HG02973 (cell line): ENCODE data around the gene NACC2.
A peak's percentile ranks its signal among the peaks of the same experiment; 100 is the strongest.
"Not testable (repeated sequence)": the region's sequence is repeated elsewhere in the genome, so short reads cannot be mapped to it uniquely, and the experiment has no call there.

Experiments used
- ATAC-seq: cut with Tn5 transposase; IDR thresholded peaks from one replicate; pipeline ENCODE4 v1.9.1; 2021; ENCODE audit warnings: moderate library complexity; ENCODE audit not compliant: unreplicated experiment

Gene NACC2

DNA sequence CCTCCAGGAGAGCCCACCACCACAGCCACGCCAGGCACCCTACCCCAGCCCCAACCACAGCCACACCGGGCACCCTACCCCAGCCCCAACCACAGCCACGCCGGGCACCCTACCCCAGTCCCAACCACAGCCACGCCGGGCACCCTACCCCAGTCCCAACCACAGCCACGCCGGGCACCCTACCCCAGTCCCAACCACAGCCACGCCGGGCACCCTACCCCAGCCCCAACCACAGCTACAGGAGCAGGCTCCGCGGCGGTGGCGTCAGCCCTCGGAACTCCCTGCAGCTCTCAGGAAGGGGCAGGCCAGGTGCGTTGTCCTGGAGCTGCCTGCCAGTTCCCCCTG is 128.2 kb downstream of the NACC2 start:
- ATAC-seq: not testable (repeated sequence)

DNA sequence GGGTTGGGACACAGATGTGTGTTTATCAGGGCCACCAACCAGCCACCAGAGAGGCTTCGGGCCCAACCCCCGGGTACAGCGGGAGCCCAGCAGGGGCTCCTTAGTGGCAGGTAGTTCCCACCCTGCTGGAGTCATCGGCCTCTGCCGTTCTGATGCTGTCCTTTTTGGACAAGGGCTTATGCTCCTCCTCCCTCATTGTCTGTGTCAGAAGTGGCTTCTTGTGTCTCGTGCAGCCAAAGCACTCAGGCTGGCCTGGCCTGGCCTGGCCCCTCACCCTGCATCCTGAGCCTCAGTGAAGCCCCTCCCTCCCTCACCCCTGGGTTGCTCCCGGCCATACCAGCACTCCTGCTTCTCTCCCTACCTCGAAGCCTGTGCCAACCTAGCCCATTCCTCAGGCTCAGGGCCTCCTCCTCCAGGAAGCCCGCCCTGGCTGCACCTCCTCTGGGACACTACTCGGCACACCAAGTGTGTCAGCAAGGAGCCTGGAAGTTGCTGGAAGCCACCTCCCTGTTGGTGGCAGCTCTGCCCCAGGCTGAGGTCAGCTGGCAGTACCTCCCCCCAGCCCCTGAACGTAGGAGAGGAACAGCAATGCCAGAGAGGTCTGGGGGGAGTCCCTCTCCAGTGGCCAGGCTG is 129.8 kb downstream of the NACC2 start:
- ATAC-seq: no peak

DNA sequence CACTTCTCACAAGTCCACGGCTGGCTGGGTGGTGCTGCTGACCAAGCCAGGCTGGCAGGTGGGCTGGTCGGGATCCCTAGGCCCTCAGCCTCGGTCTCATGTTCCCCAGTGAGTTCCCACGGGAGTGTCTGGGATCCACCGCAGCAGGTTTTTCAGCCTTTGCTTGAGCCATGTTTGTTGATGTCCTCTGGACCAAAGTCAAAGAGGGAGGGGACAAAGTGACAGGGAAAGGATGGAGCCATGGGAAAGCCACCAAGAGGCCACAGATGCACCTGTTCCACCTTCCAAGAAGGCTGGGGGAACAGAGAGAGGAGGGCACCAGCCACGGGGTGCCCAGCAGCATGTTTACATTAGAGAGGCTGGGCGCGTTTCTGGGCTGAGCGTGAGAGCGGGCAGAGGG is 131.2 kb downstream of the NACC2 start:
- no peak for ATAC-seq

DNA sequence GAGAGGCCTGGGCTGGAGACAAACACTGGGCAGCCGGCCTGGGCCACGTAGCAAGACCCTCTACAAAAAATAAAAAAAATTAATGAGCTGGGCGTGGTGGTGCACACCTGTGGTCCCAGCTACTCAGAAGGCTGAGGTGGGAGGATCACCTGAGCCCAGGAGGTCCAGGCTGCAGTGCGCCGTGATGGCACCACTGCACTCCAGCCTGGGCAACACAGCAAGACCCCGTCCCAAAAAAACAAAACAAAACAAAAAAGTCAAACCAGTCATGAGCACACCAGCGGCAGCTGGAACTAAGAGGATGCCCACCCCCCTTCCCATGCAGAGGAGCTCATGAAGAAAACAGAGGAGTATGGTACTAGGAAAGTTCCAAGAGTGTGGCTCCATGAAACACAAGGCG is 131.8 kb downstream of the NACC2 start:
- no peak for ATAC-seq

DNA sequence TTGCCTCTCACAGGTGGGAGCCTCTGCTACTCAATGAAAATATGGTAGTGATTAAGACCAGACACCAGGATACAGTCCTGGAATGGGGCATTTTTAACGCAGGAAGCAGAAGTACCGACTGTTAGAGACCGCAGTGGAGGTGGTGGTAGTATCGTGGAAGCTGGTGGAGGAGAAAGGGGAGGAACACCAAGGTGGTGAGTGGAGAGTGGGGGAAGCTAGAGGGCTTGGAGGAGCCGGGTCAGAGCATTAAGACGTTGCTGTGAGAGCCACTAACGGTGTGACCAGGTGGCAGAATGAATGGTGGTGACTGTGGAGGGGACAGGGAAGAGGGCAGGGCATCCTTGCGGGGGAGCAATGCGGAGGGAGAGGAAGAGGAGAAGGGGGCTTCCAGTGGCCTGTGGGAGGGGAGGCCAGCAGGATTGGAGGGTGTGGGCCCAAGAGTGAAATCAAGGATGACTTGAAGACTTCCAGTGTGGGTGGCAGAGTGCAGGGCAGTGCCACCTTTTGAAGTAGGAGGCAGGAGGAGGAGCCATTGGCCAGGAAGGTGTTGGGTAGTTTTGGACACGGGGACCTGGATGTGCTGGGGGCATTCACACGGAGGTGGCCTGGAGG is 132.3 kb downstream of the NACC2 start:
- no peak for ATAC-seq

DNA sequence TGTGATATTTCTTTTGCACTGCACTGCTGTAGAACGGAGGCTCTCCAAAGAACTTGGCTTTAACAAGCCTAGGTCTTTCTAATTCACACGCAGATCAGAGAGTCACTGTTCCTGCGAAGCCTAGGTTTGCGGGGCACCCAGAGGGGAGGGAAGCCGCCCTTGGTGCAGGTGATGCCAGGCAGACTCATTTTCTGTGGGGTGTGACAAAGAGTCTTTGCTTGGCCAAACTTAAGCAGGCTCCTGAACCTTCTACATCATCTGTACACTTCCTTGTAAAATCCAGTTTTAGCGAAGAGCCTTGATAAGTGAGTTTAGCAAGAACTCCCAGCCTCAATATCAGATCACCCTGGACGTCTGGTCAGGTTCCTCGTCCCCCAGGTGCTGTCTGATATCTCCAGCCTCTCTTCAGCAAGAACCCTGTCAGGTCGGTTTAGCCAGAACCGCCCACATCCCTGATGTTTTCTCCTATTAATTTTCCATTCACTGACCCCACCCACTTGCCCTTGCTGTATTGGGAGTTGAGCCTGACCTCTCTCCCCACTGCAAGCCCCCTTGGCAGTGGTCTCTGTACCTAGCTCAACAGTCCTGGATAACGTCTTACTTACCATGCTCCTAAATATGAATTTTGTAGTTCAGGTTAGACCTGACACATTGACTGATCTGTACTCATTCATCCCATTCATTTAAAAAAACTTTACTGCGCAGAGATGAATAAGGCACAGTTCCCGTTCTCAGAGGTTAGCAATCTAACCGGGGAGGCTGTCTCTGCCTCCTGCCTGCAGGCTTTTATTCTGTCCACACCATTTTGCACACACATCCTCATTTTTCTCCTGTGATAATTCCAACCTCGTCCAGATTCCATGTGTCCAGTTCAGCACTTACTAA is 133.0 kb downstream of the NACC2 start:
- ATAC-seq: no peak

DNA sequence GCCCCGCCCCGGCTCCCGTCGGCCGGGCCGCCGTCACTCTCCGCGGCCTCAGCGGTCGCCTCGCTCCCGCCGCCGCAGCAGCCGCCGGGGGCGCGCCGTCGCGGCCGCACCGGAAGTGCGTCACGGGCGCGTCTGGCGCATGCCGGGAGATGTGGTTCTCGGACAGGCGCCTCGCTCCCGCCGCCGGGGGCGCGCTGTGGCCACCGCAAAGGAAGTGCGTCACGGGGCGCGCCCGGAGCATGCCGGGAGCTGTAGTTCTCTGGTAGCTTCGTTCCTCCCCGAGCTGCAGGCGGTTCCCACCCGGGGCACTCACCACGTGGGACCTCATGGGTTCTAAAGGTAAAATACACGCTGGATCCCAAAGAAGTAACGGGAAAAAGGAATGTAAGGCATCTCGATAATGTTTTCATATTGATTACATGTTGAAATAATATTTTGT is 133.8 kb downstream of the NACC2 start, which contains the start of gene UBAC1:
Gene UBAC1, minus strand, starts transcription at position 97 of the 439 bp plus-strand sequence. CDS start 211 bp downstream, outside the sequence.
- ATAC-seq: peak; percentile 86

DNA sequence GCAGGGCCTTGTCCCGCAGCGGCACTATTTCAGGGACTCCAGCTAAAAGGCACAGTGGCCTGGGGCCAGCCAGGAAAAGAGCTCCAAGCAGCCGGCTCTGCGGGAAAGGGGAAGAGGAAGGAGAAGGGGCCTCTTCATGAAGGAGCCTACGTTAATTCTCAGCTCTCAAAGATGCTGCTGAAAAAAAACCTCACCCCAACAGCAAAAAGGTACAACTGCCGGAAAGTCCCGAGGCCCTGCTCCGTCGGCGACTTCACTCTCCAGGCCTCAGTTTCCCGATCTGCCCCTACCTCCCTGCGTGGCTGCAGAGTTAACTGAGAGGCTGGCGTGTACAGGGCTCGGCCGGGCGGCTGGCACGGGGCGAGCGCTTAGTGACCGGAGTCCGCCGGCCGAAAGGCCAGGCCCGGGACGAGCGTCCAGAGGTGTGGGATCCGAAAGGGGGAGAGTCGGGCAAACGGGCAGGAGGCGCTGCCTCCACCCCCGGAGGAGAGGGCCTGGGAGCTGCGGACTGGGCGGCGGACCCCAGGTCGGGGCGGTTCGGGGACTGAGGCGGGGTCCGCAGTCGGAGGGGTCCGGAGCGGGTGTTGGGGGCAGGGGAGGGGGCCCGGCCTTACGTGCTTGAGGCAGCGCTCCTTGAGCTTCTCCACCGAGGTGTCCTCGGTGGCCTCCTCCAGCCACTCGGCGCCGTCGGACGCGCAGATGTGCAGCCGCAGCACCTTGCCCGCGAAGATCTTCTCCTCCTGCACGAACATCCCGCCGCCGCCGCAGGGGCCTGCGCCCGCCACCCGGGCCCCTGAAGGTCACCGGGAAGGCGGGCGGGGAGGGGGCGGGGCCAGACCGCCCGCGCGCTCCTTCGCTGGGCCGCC is 134.4 kb downstream of the NACC2 start:
- ATAC-seq: peak; percentile 21

DNA sequence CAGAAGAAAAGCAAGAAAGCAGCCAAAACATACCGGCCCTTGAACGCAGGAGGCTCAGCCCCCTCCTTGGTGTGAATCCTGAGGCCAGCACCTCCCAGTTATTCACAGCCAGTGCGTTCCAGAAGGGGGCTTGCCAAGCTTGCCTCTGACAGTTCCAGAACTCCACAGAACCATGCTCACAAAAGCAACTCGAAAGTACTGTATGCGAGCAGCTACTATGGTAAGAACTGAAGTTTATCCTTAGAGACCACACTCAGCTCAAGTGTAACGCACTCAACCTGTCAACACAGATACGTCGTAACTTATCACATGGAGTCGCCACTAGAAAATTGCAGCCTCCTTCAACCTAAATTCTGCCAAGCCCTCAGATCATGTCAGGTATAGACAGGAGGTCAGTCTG is 135.3 kb downstream of the NACC2 start:
- no peak for ATAC-seq

DNA sequence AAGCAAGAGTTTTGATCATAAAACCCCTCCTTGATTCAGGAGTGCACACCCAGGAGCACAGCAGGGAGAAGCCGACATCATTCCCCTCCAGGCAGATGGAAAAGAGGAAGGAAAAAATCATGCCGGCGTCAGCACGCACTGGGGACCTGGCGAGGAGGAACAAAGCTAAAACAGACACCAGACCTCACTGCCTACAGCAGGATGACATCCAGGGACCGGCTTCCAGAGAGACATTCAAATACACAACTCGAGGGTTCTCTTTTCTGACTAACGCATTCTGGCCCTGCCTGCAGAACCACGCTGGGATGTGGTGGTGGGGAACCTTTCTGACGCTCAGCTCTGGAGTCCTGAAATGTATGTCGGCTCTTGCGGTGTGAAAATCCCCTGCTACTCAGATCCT is 136.6 kb downstream of the NACC2 start:
- no peak for ATAC-seq

DNA sequence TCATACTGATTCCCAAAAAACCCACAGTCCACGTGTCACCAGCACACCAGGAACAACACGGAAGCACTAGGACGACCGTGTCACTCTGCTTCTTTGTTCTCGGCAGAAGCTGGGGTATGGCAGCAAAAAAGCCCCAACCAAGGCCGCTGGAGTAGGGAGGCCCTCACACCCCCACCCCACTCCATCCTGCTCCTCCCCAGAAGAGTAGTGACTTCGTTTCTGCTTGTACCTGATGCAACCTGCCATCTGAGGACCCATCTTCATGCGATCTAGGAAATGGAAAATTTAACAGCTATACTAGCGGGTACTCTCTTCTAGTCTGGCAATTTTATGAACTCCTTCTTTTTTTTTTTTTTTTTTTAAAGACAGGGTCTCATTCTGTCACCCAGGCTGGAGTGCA is 137.7 kb downstream of the NACC2 start:
- ATAC-seq: no peak

DNA sequence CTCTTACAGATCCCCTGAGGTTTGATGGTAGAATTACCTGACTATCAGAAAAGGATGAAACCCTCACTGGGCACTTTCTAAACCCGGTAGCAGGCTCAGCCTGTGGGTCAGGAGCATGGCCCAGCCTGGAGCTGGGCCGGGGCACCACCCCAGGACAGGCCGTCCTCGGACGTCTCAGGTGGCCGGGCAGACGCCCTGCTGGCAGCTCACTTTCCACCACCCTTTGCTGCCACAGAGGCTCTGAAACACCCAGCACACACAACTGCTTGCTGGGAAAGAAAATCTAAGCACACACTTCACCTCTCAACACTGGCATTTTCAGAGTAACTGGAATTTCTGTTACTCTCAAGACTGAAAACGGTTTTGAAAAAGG is 138.3 kb downstream of the NACC2 start:
- ATAC-seq: no peak
